ENCODE results near the gene TYW3.
"Not testable (repeated sequence)": the region's sequence is repeated elsewhere in the genome, so short reads cannot be mapped to it uniquely, and the experiment has no call there.

DNA sequence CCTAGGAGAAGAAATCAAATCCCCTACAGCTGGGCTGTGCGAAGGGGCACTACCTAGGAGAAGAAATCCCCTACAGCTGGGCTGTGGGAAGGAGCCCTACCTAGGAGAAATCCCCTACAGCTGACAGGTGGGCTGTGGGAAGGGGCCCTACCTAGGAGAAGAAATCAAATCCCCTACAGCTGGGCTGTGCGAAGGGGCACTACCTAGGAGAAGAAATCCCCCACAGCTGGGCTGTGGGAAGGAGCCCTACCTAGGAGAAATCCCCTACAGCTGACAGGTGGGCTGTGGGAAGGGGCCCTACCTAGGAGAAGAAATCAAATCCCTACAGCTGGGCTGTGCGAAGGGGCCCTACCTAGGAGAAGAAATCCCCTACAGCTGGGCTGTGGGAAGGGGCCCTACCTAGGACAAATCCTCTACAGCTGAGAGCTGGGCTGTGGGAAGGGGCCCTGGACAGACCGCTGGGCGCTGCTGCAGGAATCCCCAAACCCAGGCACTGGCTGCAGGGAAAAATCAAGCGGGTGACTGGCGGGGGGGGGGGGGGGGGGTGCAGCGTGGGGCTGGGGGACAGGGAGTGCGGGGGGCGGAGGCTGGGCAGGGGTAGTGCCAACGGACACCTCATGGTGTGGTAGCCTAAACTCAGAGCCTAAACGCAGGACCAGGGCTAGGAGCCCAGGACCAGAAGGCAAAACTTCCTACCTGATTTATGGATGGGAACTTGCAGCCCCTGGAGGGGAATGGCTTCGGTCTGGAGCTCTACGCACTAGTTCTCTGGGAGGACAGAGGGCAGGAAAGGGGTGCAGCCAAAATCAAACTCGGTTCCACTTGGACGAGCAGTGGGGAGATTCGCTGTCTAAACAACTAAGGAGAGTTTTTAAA is 643 bp upstream of the TYW3 start:
- TF ChIP-seq, protein P1, sequence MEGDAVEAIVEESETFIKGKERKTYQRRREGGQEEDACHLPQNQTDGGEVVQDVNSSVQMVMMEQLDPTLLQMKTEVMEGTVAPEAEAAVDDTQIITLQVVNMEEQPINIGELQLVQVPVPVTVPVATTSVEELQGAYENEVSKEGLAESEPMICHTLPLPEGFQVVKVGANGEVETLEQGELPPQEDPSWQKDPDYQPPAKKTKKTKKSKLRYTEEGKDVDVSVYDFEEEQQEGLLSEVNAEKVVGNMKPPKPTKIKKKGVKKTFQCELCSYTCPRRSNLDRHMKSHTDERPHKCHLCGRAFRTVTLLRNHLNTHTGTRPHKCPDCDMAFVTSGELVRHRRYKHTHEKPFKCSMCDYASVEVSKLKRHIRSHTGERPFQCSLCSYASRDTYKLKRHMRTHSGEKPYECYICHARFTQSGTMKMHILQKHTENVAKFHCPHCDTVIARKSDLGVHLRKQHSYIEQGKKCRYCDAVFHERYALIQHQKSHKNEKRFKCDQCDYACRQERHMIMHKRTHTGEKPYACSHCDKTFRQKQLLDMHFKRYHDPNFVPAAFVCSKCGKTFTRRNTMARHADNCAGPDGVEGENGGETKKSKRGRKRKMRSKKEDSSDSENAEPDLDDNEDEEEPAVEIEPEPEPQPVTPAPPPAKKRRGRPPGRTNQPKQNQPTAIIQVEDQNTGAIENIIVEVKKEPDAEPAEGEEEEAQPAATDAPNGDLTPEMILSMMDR (IDR thresholded peaks at IDR 0.05) = not testable (repeated sequence)
- not testable (repeated sequence) for TF ChIP-seq POLR2A (IDR thresholded peaks at IDR 0.05)

All from heart left ventricle (tissue), 13 donors.